Activated naive CD4-positive, alpha-beta T cell treated with anti-CD3 and anti-CD28 coated beads, Interleukin-2, amount 10 ng/mL, durations not matched to agents 7 days and 5 days (primary cell): ENCODE measurements around the gene LOXHD1.

Source experiments
- CTCF ChIA-PET: fragments of 350-600 bp; sonication (Branson Sonifier 250); formaldehyde crosslinking; loops from one replicate; lab custom pipeline; 2021; ENCODE audit warnings: antibody characterized with exemption; lab: Charles Lee
- DNase-seq: peaks from one replicate; pipeline ENCODE4 v3.0.0-alpha.2; 2020
- H3K27ac Mint-ChIP-seq: one replicate; pipeline ENCODE4 v1.8.0; 2021; ENCODE audit warnings: mild to moderate bottlenecking, moderate library complexity, mixed read lengths
- H3K27me3 Mint-ChIP-seq: one replicate; pipeline ENCODE4 v1.8.0; 2021; ENCODE audit warnings: mild to moderate bottlenecking, mixed read lengths
- H3K36me3 Mint-ChIP-seq: one replicate; pipeline ENCODE4 v1.8.0; 2021; ENCODE audit warnings: mixed read lengths
- H3K4me1 Mint-ChIP-seq: one replicate; pipeline ENCODE4 v1.8.0; 2021; ENCODE audit warnings: mixed read lengths
- H3K4me3 Mint-ChIP-seq: one replicate; pipeline ENCODE4 v1.8.0; 2021; ENCODE audit warnings: mild to moderate bottlenecking, moderate library complexity, mixed read lengths
- H3K9me3 Mint-ChIP-seq: one replicate; pipeline ENCODE4 v1.8.0; 2021; ENCODE audit warnings: mixed read lengths

LOXHD1 gene

GRCh38 chr18:46679846-46680598, 23.0 kb upstream of the LOXHD1 start:
- CTCF ChIA-PET = interaction anchor here (0.5 kb wide), 1 partner anchor 677 kb away, joined by 3 read pairs; no protein-coding TSS in a partner anchor
- no peaks in the 10 kb centered on the region for H3K36me3 Mint-ChIP-seq
- H3K9me3 Mint-ChIP-seq = no peaks in the 10 kb centered on the region
- H3K4me1 Mint-ChIP-seq = no peaks in the 10 kb centered on the region
- H3K27me3 Mint-ChIP-seq = peaks cover 5% of the 10 kb centered on the region
- no peak overlapping the region for H3K27ac Mint-ChIP-seq
- DNase-seq = no peak
- H3K4me3 Mint-ChIP-seq = no peak overlapping the region

DNA sequence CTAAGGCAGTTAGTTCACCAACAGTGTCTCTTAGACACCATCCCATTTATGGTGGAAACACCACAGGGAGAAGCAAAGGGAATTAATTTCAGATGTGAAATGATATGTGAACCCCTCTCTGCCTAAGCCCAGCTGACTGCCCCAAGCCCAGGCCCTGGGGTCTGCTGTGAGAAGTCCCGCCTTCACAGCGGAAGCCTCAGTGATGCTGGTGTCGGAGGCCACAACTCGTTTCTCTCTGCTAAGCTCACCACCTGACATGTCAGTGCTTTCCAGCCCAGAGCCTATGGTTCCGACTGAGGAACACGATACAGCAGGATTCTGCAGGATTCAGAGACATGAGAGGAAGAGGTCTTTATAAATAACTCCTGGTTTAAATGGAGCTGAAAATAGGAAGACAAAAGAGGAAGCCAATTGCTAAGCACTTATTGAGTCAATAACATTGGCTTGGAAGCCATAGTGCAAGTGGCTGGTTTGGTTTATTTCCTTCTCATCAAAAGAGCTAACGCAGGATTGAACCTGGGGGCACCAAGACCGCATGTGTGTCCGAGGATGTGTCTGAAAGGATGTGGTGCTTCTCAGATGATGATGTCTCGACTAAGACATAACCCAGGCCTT, 21.9 kb upstream of the LOXHD1 start:
- no peak overlapping the region for H3K4me3 Mint-ChIP-seq
- no peaks in the 10 kb centered on the region for H3K9me3 Mint-ChIP-seq
- H3K4me1 Mint-ChIP-seq = no peaks in the 10 kb centered on the region
- CTCF ChIA-PET = no interaction called here
- H3K36me3 Mint-ChIP-seq = no peaks in the 10 kb centered on the region
- peaks cover 14% of the 10 kb centered on the region for H3K27me3 Mint-ChIP-seq
- DNase-seq = no peak
- no peak overlapping the region for H3K27ac Mint-ChIP-seq

- H3K36me3 Mint-ChIP-seq = no peaks in the 10 kb centered on the region
- no peaks in the 10 kb centered on the region for H3K9me3 Mint-ChIP-seq
- H3K27me3 Mint-ChIP-seq = peaks cover 15% of the 10 kb centered on the region
- H3K4me3 Mint-ChIP-seq = no peak overlapping the region
- H3K27ac Mint-ChIP-seq = no peak overlapping the region
- CTCF ChIA-PET = no interaction called here
- no peak for DNase-seq
- H3K4me1 Mint-ChIP-seq = no peaks in the 10 kb centered on the region
Measured at GRCh38 chr18:46678041-46678440, 21.0 kb upstream of the LOXHD1 start.

DNA sequence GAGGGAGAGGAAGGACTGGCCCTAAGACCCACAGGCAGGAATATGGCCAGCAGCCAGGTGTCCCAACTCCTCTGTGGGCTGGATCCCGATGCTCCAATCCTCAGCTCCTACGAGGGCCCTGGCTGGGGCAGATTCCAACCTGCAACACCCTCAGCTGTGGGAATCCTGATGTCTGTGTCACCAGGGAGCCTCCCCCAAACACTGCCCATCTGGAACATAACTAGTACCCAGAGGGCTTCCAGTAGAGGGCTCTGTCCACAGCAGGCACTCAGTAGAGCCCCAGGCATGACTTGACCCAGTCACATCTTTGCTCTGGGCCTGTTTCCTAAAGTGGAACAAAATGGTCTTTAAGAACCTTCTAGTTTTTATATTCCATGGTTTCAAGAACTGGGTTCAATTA, 20.6 kb upstream of the LOXHD1 start:
- peaks cover 4% of the 10 kb centered on the region for H3K4me1 Mint-ChIP-seq
- CTCF ChIA-PET = no interaction called here

DNA sequence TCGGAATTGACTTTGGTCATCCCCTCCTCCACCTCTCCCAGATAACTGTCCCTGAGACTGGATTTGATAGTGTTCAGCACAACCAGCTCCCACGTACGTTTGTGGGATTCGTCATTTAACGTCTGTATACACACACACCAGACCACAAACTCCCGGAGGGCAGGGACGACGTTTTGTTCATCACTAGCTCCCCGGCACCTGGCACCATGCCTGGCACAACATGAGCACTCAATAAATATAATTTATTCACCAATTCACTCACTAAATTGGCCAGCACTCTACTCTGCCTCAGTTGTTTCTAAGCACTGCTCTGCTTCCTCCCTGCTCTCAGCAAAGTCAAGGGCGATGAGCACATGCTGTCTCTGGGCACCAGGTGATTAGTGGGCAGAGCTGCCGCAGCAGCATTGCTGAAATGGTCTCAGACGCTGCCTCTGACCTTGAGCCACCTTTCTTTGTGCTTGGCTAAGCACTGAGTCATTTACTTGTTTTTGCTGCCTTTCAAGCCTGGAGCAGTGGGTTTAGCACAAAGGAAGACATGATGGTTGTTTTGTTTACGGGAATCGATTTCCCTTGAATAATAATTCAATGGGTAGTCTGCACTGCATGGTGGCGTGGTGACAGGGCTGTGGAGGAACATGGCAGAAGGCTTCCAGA, 19.3 kb upstream of the LOXHD1 start:
- Mint-ChIP-seq H3K27ac (no peak overlapping the region), H3K4me1 (peaks cover 15% of the 10 kb centered on the region), H3K36me3 (no peaks in the 10 kb centered on the region), H3K4me3 (no peak overlapping the region), H3K9me3 (no peaks in the 10 kb centered on the region), H3K27me3 (peaks cover 15% of the 10 kb centered on the region)
- CTCF ChIA-PET = no interaction called here
- no peak for DNase-seq

More for the DNA sequence above, 20.6 kb upstream of the LOXHD1 start:
- no peaks in the 10 kb centered on the region for H3K36me3 Mint-ChIP-seq
- H3K27ac Mint-ChIP-seq = no peak overlapping the region
- no peaks in the 10 kb centered on the region for H3K9me3 Mint-ChIP-seq
- no peak overlapping the region for H3K4me3 Mint-ChIP-seq
- DNase-seq = no peak
- H3K27me3 Mint-ChIP-seq = peaks cover 15% of the 10 kb centered on the region

GRCh38 chr18:46675112-46675511, 18.1 kb upstream of the LOXHD1 start:
- Mint-ChIP-seq H3K27me3 (peaks cover 15% of the 10 kb centered on the region), H3K4me3 (no peak overlapping the region), H3K27ac (no peak overlapping the region), H3K36me3 (no peaks in the 10 kb centered on the region), H3K9me3 (no peaks in the 10 kb centered on the region), H3K4me1 (peaks cover 16% of the 10 kb centered on the region)
- CTCF ChIA-PET = interaction anchor here (1.2 kb wide), 1 partner anchor 17 kb away, joined by 4 read pairs; no protein-coding TSS in a partner anchor
- no peak for DNase-seq

DNA sequence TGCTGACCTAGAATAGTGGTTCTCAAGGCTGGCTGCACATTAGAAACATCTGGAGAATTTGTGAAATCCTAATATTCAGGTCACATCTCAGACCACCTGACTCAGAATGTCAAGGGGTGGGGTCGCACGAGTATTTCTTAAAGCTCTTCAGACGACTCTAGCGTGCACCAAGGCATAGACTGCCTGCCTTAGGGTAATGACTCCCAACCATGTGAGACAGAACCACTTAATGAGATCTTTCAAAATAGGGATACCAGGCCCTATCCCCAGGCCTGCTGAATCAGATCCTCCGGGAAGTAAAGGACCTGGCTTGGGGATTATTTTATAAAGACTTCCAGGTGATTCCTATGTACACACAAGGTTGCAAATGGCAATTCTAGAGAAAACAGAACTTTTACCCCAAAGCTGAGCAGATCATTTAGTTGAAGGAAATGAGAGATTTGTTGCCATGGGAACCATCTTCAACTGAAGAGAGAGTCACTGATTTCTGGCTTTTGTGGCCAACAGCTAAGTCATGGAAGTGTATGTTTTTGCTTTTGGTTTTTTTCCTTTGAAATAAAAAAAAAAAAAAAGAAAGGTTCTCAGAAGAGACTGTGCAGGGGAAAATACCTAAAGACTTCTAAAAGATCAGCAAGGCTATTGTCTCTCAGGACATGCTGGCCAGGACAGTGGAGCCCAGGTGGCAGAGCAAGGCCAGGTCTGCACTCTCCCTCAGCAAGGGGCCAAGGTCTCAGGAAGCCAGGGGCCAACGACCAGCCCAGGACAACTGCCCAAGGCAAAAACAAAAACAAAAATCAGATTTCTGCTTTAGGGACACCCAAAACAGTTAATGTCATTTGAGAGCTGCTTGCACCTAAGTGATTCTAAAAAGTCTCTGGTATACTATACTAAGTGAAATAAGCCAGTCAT, 15.3 kb upstream of the LOXHD1 start:
- Mint-ChIP-seq H3K4me3 (no peak overlapping the region), H3K9me3 (no peaks in the 10 kb centered on the region), H3K27me3 (peaks cover 25% of the 10 kb centered on the region), H3K27ac (no peak overlapping the region), H3K4me1 (peaks cover 16% of the 10 kb centered on the region), H3K36me3 (no peaks in the 10 kb centered on the region)
- DNase-seq = no peak
- CTCF ChIA-PET = no interaction called here

GRCh38 chr18:46668694-46669093, 11.7 kb upstream of the LOXHD1 start:
- CTCF ChIA-PET = interaction anchor here (4.1 kb wide), 1 partner anchor 11 kb away, joined by 18 read pairs; the partner anchor contains the start of gene LOXHD1
- Mint-ChIP-seq H3K4me1 (peaks cover 16% of the 10 kb centered on the region), H3K9me3 (no peaks in the 10 kb centered on the region), H3K27ac (no peak overlapping the region), H3K36me3 (no peaks in the 10 kb centered on the region), H3K27me3 (peaks cover 22% of the 10 kb centered on the region), H3K4me3 (no peak overlapping the region)
- no peak for DNase-seq

GRCh38 chr18:46668135-46668534, 11.1 kb upstream of the LOXHD1 start:
- Mint-ChIP-seq H3K4me1 (peaks cover 16% of the 10 kb centered on the region), H3K36me3 (no peaks in the 10 kb centered on the region), H3K9me3 (no peaks in the 10 kb centered on the region), H3K4me3 (no peak overlapping the region), H3K27ac (no peak overlapping the region), H3K27me3 (peaks cover 25% of the 10 kb centered on the region)
- CTCF ChIA-PET = interaction anchor here (4.1 kb wide), 1 partner anchor 10 kb away, joined by 18 read pairs; the partner anchor contains the start of gene LOXHD1
- no peak for DNase-seq

DNA sequence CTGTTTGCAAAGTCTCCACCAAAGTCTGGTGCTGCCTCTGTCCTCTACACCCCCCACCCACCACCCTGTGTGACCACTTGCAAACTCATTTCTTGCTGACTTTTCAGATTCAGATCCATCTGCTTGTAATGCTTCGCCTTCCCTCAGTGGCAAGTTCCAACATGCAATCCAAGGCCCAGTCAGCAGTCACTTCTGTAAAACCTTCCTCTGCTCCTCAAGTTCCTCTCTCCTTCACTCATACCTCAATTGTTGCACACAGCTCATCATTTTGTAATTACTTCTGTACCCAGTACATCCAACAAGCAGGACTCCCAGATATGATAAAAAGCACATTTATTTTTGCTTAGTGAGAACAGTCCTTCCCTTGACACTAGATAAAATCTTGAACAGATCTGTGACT, 6.5 kb upstream of the LOXHD1 start:
- Mint-ChIP-seq H3K9me3 (no peaks in the 10 kb centered on the region), H3K27ac (no peak overlapping the region), H3K4me3 (no peak overlapping the region), H3K27me3 (peaks cover 19% of the 10 kb centered on the region), H3K36me3 (no peaks in the 10 kb centered on the region), H3K4me1 (no peaks in the 10 kb centered on the region)
- no peak for DNase-seq
- CTCF ChIA-PET = interaction anchor here (0.7 kb wide), 1 partner anchor 383 kb away, joined by 3 read pairs; no protein-coding TSS in a partner anchor

GRCh38 chr18:46660957-46661749, 4.1 kb upstream of the LOXHD1 start:
- H3K27ac Mint-ChIP-seq = no peak overlapping the region
- H3K4me3 Mint-ChIP-seq = no peak overlapping the region
- CTCF ChIA-PET = interaction anchor here (0.7 to 6.7 kb wide), 4 partner anchors 107 to 512 kb away, joined by 3 to 119 read pairs (median 16); a partner anchor contains a TSS
- no peaks in the 10 kb centered on the region for H3K4me1 Mint-ChIP-seq
- peaks cover 18% of the 10 kb centered on the region for H3K27me3 Mint-ChIP-seq
- DNase-seq = no peak
- H3K36me3 Mint-ChIP-seq = no peaks in the 10 kb centered on the region
- H3K9me3 Mint-ChIP-seq = no peaks in the 10 kb centered on the region

DNA sequence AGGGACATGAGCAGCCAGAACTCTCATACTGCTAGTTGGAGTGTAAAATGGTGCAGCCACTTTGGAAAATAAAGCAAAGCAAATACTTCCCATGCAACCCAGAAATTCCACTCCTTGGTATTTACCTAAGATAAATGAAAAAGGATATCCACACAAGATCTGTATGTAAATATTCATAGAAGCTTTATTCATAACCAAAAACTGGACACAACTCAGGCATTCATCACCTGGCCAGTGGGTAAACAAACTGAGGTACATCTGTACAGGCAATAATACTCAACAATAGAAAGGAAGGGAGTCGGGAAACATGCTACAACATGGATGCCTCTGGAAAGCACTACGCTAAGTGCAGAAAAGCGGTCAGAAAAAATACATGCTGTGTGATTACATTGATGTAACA, 2.5 kb upstream of the LOXHD1 start:
- DNase-seq = no peak
- no peaks in the 10 kb centered on the region for H3K9me3 Mint-ChIP-seq
- no peak overlapping the region for H3K27ac Mint-ChIP-seq
- CTCF ChIA-PET = interaction anchor here (1.8 to 6.7 kb wide), 4 partner anchors 38 to 487 kb away, joined by 4 to 119 read pairs (median 20); partner anchors contain the start of gene PIAS2
- no peaks in the 10 kb centered on the region for H3K36me3 Mint-ChIP-seq
- H3K4me1 Mint-ChIP-seq = no peaks in the 10 kb centered on the region
- peaks cover 12% of the 10 kb centered on the region for H3K27me3 Mint-ChIP-seq
- H3K4me3 Mint-ChIP-seq = no peak overlapping the region
